K562 (cell line): ENCODE results near the gene AP2S1. TPM values are rescaled to one million over a fixed set of nuclear protein-coding genes. Genes with fewer than 3 reads are reported as not detected.

Experiments used
- ARID1B ChIP-seq: fragments of 450-650 bp; IDR thresholded peaks from 2 replicates; pipeline ENCODE4 v1.6.1; 2016; ENCODE audit warnings: antibody characterized with exemption, mild to moderate bottlenecking, inconsistent platforms
- E2F3 ChIP-seq: fragments of 250-450 bp; sonication (Bioruptor Pico); IDR thresholded peaks from 2 replicates; pipeline ENCODE4 v1.4.0; 2020; ENCODE audit warnings: mild to moderate bottlenecking
- FOXP1 ChIP-seq: sonication (generic); formaldehyde crosslinking; IDR thresholded peaks from 2 replicates; pipeline ENCODE4 v1.8.0; 2022; ENCODE audit warnings: mild to moderate bottlenecking, missing genetic modification reagents
- HDAC6 ChIP-seq: IDR thresholded peaks from 2 replicates; pipeline ENCODE4 v1.6.1; 2012; ENCODE audit warnings: low read depth, mild to moderate bottlenecking, control low read depth, inconsistent platforms, low read length, moderate library complexity
- HMGXB4 ChIP-seq: sonication (generic); formaldehyde crosslinking; IDR thresholded peaks from 2 replicates; pipeline ENCODE4 v1.8.1; 2023; ENCODE audit warnings: mild to moderate bottlenecking, missing genetic modification reagents
- HOXB6 ChIP-seq: fragments of 250-450 bp; sonication (Bioruptor Pico); IDR thresholded peaks from 2 replicates; pipeline ENCODE4 v1.5.1; 2022; ENCODE audit warnings: mild to moderate bottlenecking, borderline replicate concordance
- L3MBTL2 ChIP-seq: fragments of 450-650 bp; IDR thresholded peaks from 2 replicates; pipeline ENCODE4 v1.6.1; 2016; ENCODE audit warnings: mild to moderate bottlenecking, moderate library complexity
- MTA3 ChIP-seq: fragments of 450-650 bp; formaldehyde crosslinking; IDR thresholded peaks from 2 replicates; pipeline ENCODE4 v1.6.1; 2017; ENCODE audit warnings: mild to moderate bottlenecking, borderline replicate concordance
- MYC ChIP-seq, 2 experiments: fragments of 250-450 bp in 1 of 2; sonication (Bioruptor Pico) in 1 of 2; IDR thresholded peaks; 2 replicates each; pipeline versions ENCODE4 v1.5.1 to v1.6.1; 2012 to 2021; ENCODE audit warnings: low read depth in 2 of 2, borderline replicate concordance in 1 of 2, improper control_type of control experiment in 1 of 2, low read length in 1 of 2, mild to moderate bottlenecking in 1 of 2, moderate library complexity in 1 of 2
- NFATC3 ChIP-seq: fragments of 450-650 bp; IDR thresholded peaks from 2 replicates; pipeline ENCODE4 v1.6.1; 2017; ENCODE audit warnings: mild to moderate bottlenecking
- PHTF2 ChIP-seq: fragments of 250-450 bp; sonication (Bioruptor Pico); IDR thresholded peaks from 2 replicates; pipeline ENCODE4 v1.5.0; 2021; ENCODE audit warnings: mild to moderate bottlenecking
- RBM34 ChIP-seq: fragments of 200-400 bp; formaldehyde crosslinking; IDR thresholded peaks from 2 replicates; pipeline ENCODE4 v1.6.1; 2018; ENCODE audit warnings: low read length, borderline replicate concordance; ENCODE audit not compliant: insufficient read depth
- RCOR1 ChIP-seq, 2 experiments: IDR thresholded peaks; 2 replicates each; pipeline ENCODE4 v1.6.1; 2012; ENCODE audit warnings: low read depth in 2 of 2, low read length in 2 of 2, borderline replicate concordance in 1 of 2, improper control_type of control experiment in 1 of 2
- RNF219 ChIP-seq: fragments of 250-450 bp; sonication (Bioruptor Pico); IDR thresholded peaks from 2 replicates; pipeline ENCODE4 v1.5.0; 2022; ENCODE audit warnings: mild to moderate bottlenecking
- TEAD4 ChIP-seq, 2 experiments: sonication (generic) in 1 of 2; formaldehyde crosslinking in 1 of 2; IDR thresholded peaks; 2 replicates each; pipeline versions ENCODE4 v1.6.1 to v1.8.0; 2012 to 2022; ENCODE audit warnings: borderline replicate concordance in 1 of 2, inconsistent platforms in 1 of 2, low read length in 1 of 2, mild to moderate bottlenecking in 1 of 2, missing genetic modification reagents in 1 of 2
- ZFP1 ChIP-seq: fragments of 450-650 bp; formaldehyde crosslinking; IDR thresholded peaks from 2 replicates; pipeline ENCODE4 v1.4.0; 2020; ENCODE audit warnings: mild to moderate bottlenecking, mixed read lengths
- ZMIZ1 ChIP-seq, 2 experiments: fragments of 150-350 bp in 1 of 2; IDR thresholded peaks; 2 replicates each; pipeline ENCODE4 v1.6.1; 2012 to 2016; ENCODE audit warnings: low read depth in 2 of 2, low read length in 2 of 2, mild to moderate bottlenecking in 1 of 2, moderate library complexity in 1 of 2
- ZNF146 ChIP-seq: IDR thresholded peaks from one replicate; pipeline ENCODE4 v1.6.1; 2018; ENCODE audit warnings: missing compliant biosample characterization; ENCODE audit not compliant: unreplicated experiment
- ZNF740 ChIP-seq, 3 experiments: fragments of 200-800 bp in 1 of 3; sonication (Bioruptor generic) in 1 of 3; sonication (generic) in 1 of 3; formaldehyde crosslinking in 1 of 3; IDR thresholded peaks; 2 replicates each; pipeline versions ENCODE4 v1.6.1 to v1.8.0; 2016 to 2022; ENCODE audit warnings: mild to moderate bottlenecking in 2 of 3, missing compliant biosample characterization in 2 of 3, missing genetic modification characterization in 2 of 3, missing genetic modification reagents in 1 of 3
- polyA plus RNA-seq, 8 experiments: library from polyadenylated mRNA; depleted of rRNA in 4 of 8; stranded (reverse) in 5 of 8; unstranded in 3 of 8; fragments of >200 nt; fragmentation: Nextera tagmentation in 2 of 8; fragmentation: Illumina TruSeq in 1 of 8; extraction: Ambion mirVana in 2 of 8; extraction: Trizol in 1 of 8; gene quantifications; 2 replicates each; pipeline versions ENCODE4 v1.2.1 to v1.2.3, GENCODE V29; 2011 to 2014; ENCODE audit warnings: inconsistent platforms in 1 of 8, missing spikeins in 1 of 8
- total RNA-seq, 7 experiments: library from RNA; depleted of rRNA in 6 of 7; stranded (reverse); fragments of >200 nt in 6 of 7; fragmentation: Illumina TruSeq in 2 of 7; extraction: Trizol in 2 of 7; gene quantifications; 2 replicates each; pipeline versions ENCODE4 v1.2.1 to v1.2.3, GENCODE V29; 2011 to 2021; ENCODE audit warnings: low replicate concordance in 1 of 7

Gene AP2S1
- total and polyA plus RNA-seq, 9 of the 15 experiments (the other 6 are each of a cell fraction or from before 2014, with no cell fraction given): 32.4 to 294 (median 136) TPM

GRCh38 chr19:46844067-46844489 lies 6.6 kb downstream of the AP2S1 start (continued):
- TF ChIP-seq TEAD4 (IDR thresholded peaks at IDR 0.05; ENCODE audit: low read length) (peak; percentile 85), TEAD4 (CRISPR knock-in tag; IDR thresholded peaks at IDR 0.05; ENCODE audit: borderline replicate concordance) (no peak), ZNF146 (CRISPR knock-in tag) (no peak), E2F3 (CRISPR knock-in tag) (no peak), PHTF2 (CRISPR knock-in tag) (no peak), ZNF740 (CRISPR knock-in tag; IDR thresholded peaks at IDR 0.05) (no peak), ZNF740 (tag; IDR thresholded peaks at IDR 0.05) (no peak), MYC (IDR thresholded peaks at IDR 0.05; ENCODE audit: low read depth, low read length) (peak; percentile 41; the same call in 1 of the 2 replicates), MYC (CRISPR knock-in tag; IDR thresholded peaks at IDR 0.05; ENCODE audit: borderline replicate concordance, low read depth) (no peak), RCOR1 (IDR thresholded peaks at IDR 0.05; ENCODE audit: borderline replicate concordance in 1 of 2, low read depth in 2 of 2, low read length in 2 of 2) (peak in 1 of 2 experiments; percentile 90; a peak in 2 of 4 replicates), HDAC6 (no peak), RBM34 (no peak), NFATC3 (no peak), ZMIZ1 (IDR thresholded peaks at IDR 0.05; ENCODE audit: low read depth in 2 of 2, low read length in 2 of 2) (peak in 1 of 2 experiments; percentile 44; a peak in 1 of 4 replicates), HOXB6 (CRISPR knock-in tag) (no peak), FOXP1 (CRISPR knock-in tag) (no peak), L3MBTL2 (no peak), ARID1B (peak; percentile 97), RNF219 (CRISPR knock-in tag) (no peak), HMGXB4 (CRISPR knock-in tag) (no peak), MTA3 (peak; percentile 92), ZFP1 (no peak)
